Mammary epithelial cell (primary cell): ENCODE measurements around the gene DHRS4.

Experiments
- EZH2 ChIP-seq: IDR thresholded peaks from 2 replicates; pipeline ENCODE4 v1.6.1; 2012; ENCODE audit warnings: low read length, inconsistent platforms, borderline replicate concordance
- TF ChIP-seq, protein P1 (sequence below), 2 donors: IDR thresholded peaks in 1 of 2; conservative IDR thresholded peaks in 1 of 2; 2 replicates each; pipeline ENCODE4 v1.5.1; 2011 to 2012; ENCODE audit warnings: inconsistent platforms in 2 of 2, low read length in 2 of 2, mild to moderate bottlenecking in 2 of 2, control low read depth in 1 of 2, low read depth in 1 of 2; ENCODE audit not compliant: insufficient read depth in 1 of 2; ENCODE audit errors: extremely low read depth in 1 of 2

DNA sequence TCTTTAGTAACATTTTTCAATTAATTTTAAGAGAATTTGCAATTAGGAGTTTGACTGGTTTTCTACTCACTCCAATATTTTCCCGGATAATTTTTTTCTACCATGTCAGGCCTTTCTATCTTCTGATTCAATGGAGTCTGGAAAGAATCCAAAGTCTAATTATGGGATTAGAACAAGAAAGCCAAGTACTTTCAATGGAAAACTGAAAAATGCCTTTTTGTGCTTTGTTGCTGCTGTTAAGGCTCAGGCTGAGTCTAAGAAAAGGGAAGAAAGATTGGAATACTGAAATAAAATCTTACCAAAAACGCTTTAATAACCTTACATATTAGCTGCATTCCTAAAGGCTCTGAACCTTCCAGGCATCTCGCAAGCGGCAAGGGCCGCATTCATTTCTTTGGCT lies 24.4 kb upstream of the DHRS4 start:
- TF ChIP-seq EZH2, result no peak
- TF ChIP-seq, protein P1, sequence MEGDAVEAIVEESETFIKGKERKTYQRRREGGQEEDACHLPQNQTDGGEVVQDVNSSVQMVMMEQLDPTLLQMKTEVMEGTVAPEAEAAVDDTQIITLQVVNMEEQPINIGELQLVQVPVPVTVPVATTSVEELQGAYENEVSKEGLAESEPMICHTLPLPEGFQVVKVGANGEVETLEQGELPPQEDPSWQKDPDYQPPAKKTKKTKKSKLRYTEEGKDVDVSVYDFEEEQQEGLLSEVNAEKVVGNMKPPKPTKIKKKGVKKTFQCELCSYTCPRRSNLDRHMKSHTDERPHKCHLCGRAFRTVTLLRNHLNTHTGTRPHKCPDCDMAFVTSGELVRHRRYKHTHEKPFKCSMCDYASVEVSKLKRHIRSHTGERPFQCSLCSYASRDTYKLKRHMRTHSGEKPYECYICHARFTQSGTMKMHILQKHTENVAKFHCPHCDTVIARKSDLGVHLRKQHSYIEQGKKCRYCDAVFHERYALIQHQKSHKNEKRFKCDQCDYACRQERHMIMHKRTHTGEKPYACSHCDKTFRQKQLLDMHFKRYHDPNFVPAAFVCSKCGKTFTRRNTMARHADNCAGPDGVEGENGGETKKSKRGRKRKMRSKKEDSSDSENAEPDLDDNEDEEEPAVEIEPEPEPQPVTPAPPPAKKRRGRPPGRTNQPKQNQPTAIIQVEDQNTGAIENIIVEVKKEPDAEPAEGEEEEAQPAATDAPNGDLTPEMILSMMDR (conservative IDR thresholded peaks at IDR 0.05 in 1 of 2, IDR thresholded peaks at IDR 0.05 in 1 of 2; ENCODE audit: extremely low read depth in 1 of 2, insufficient read depth in 1 of 2, low read depth in 1 of 2, low read length in 2 of 2), result no peak
